Cardiac muscle cell (in vitro differentiated cells and primary cell): ENCODE measurements around the gene PDGFC. TPM values are rescaled to one million over a fixed set of nuclear protein-coding genes. Genes with fewer than 3 reads are reported as not detected.

Experiments
- DNase-seq, 2 donors: peaks; one replicate each; pipeline versions ENCODE4 v3.0.0 to v3.0.0-alpha.2; 2010 to 2017; ENCODE audit warnings: low read depth in 1 of 2, low spot score in 1 of 2
- H3K27ac ChIP-seq: fragments of 200-600 bp; sonication (generic); 2 replicates; pipeline ENCODE4 v1.5.1; 2016
- H3K27me3 ChIP-seq: fragments of 200-600 bp; sonication (generic); 2 replicates; pipeline ENCODE4 v1.6.0; 2016; ENCODE audit warnings: control low read depth
- H3K36me3 ChIP-seq: fragments of 200-600 bp; sonication (generic); 2 replicates; pipeline ENCODE4 v1.5.1; 2016; ENCODE audit warnings: control low read depth
- H3K4me1 ChIP-seq: fragments of 200-600 bp; sonication (generic); 2 replicates; pipeline ENCODE4 v1.8.1; 2017; ENCODE audit warnings: low read depth, mild to moderate bottlenecking, mixed run types
- H3K4me3 ChIP-seq: fragments of 200-600 bp; sonication (generic); 2 replicates; pipeline ENCODE4 v1.5.1; 2016; ENCODE audit warnings: mild to moderate bottlenecking
- H3K9me3 ChIP-seq: fragments of 200-600 bp; sonication (generic); 2 replicates; pipeline ENCODE4 v1.5.1; 2017; ENCODE audit warnings: low read depth, mild to moderate bottlenecking, control low read depth
- CTCF ChIP-seq: IDR thresholded peaks from 2 replicates; pipeline ENCODE4 v1.5.1; 2012; ENCODE audit warnings: low read depth, mild to moderate bottlenecking, low read length
- polyA plus RNA-seq: library from polyadenylated mRNA; unstranded; fragments of >200 nt; fragmentation: Nextera tagmentation; extraction: Ambion mirVana; gene quantifications from 2 replicates; pipeline ENCODE4 v1.2.1, GENCODE V29; 2016
- total RNA-seq: library from RNA; depleted of rRNA; stranded (reverse); fragments of >200 nt; gene quantifications from 2 replicates; pipeline ENCODE4 v1.2.3, GENCODE V29; 2016

Gene PDGFC
- total and polyA plus RNA-seq, 2 experiments from 2014 or later = 6.9 to 18.2 TPM

DNA sequence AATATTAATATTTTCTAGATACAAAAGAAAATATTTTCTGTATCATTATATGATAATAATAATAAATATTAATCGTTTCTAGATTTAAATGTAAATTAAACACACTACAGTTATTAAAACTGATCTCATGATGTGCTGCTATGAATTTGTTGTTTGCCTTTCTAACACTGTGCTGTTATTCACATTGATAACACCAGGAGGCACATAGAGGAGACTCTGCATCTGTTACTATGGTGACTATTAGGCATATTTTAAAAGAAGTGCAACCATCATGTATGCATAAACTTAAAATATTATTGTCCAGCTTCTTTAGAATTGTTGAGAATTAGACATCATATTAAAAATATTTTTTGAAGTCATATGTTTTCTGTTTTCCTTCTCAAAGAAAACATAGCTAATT is 11.8 kb upstream of the PDGFC start:
- peak in 1 of 2 donors; percentile 48 for DNase-seq
- Histone ChIP-seq H3K27me3 (no peaks in the 10 kb centered on the region), H3K27ac (no peak overlapping the region), H3K4me3 (no peak overlapping the region), H3K9me3 (no peaks in the 10 kb centered on the region), H3K36me3 (no peaks in the 10 kb centered on the region), H3K4me1 (no peaks in the 10 kb centered on the region)
- peak; percentile 55 for TF ChIP-seq CTCF

GRCh38 chr4:156981262-156981769 is 9.7 kb upstream of the PDGFC start:
- H3K9me3 ChIP-seq = no peaks in the 10 kb centered on the region
- H3K27me3 ChIP-seq = no peaks in the 10 kb centered on the region
- TF ChIP-seq CTCF = no peak
- no peaks in the 10 kb centered on the region for H3K4me1 ChIP-seq
- no peak overlapping the region for H3K27ac ChIP-seq
- DNase-seq = no peak
- no peaks in the 10 kb centered on the region for H3K36me3 ChIP-seq
- H3K4me3 ChIP-seq = no peak overlapping the region

- H3K27ac ChIP-seq = no peak overlapping the region
- H3K4me1 ChIP-seq = no peaks in the 10 kb centered on the region
- TF ChIP-seq CTCF = no peak
- no peaks in the 10 kb centered on the region for H3K36me3 ChIP-seq
- H3K9me3 ChIP-seq = no peaks in the 10 kb centered on the region
- DNase-seq = peak in 1 of 2 donors; percentile 83
- no peak overlapping the region for H3K4me3 ChIP-seq
- H3K27me3 ChIP-seq = peaks cover 6% of the 10 kb centered on the region
Measured at GRCh38 chr4:156977435-156978160, 6.0 kb upstream of the PDGFC start.

DNA sequence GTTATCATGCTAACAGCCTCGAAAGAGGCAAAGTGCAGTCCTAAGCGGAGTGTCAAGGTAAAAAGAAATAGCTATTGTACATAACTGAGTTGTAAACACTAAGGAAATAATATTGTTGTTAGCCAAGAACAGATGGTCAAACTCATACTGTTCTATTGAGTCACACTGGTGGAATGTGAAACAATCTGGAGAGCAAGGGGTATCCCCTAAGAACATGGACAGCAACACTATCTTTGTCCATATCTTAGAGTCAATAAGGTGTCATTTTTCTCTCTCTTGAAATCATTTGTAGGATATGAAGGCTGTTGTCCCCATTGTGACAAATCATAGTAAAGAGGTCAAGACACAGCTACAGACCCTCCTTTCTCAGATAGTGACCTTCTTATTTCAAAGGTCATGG is 4.5 kb upstream of the PDGFC start:
- DNase-seq = peak in 1 of 2 donors; percentile 80
- H3K36me3 ChIP-seq = no peaks in the 10 kb centered on the region
- H3K4me3 ChIP-seq = no peak overlapping the region
- no peak overlapping the region for H3K27ac ChIP-seq
- H3K27me3 ChIP-seq = peaks cover 6% of the 10 kb centered on the region
- no peaks in the 10 kb centered on the region for H3K9me3 ChIP-seq
- no peak for TF ChIP-seq CTCF
- H3K4me1 ChIP-seq = no peaks in the 10 kb centered on the region

- H3K4me1 ChIP-seq = no peaks in the 10 kb centered on the region
- no peak for DNase-seq
- H3K9me3 ChIP-seq = no peaks in the 10 kb centered on the region
- no peaks in the 10 kb centered on the region for H3K36me3 ChIP-seq
- no peak overlapping the region for H3K4me3 ChIP-seq
- H3K27ac ChIP-seq = no peak overlapping the region
- no peak for TF ChIP-seq CTCF
- peaks cover 6% of the 10 kb centered on the region for H3K27me3 ChIP-seq
Measured at GRCh38 chr4:156975686-156976085, 4.1 kb upstream of the PDGFC start.
